Astrocyte (in vitro differentiated cells and primary cell): ENCODE measurements around the gene MAGI1. TPM values are rescaled to one million over a fixed set of nuclear protein-coding genes. Genes with fewer than 3 reads are reported as not detected.

Experiments
- DNase-seq: peaks from one replicate; pipeline ENCODE4 v3.0.0-alpha.2; 2010; ENCODE audit warnings: low read depth
- FAIRE-seq: peaks from 2 replicates; lab custom pipeline; 2011; peaks lifted over from hg19 to GRCh38; lab: Jason Lieb, UNC
- H2AFZ ChIP-seq: 2 replicates; pipeline ENCODE4 v1.6.0; 2012; ENCODE audit warnings: low read depth, low read length, inconsistent platforms
- H3K27ac ChIP-seq: 2 replicates; pipeline ENCODE4 v1.5.1; 2011; ENCODE audit warnings: low read depth, low read length, inconsistent platforms
- H3K27me3 ChIP-seq: 2 replicates; pipeline ENCODE4 v1.6.0; 2011; ENCODE audit warnings: low read length, inconsistent platforms; ENCODE audit not compliant: insufficient read depth
- H3K36me3 ChIP-seq: 2 replicates; pipeline ENCODE4 v1.5.1; 2011; ENCODE audit warnings: low read length, inconsistent platforms; ENCODE audit not compliant: insufficient read depth
- H3K4me1 ChIP-seq: 2 replicates; pipeline ENCODE4 v1.5.1; 2011; ENCODE audit warnings: low read length, inconsistent platforms; ENCODE audit not compliant: insufficient read depth
- H3K4me2 ChIP-seq: 2 replicates; pipeline ENCODE4 v1.6.0; 2012; ENCODE audit warnings: low read length, inconsistent platforms
- H3K4me3 ChIP-seq: 2 replicates; pipeline ENCODE4 v1.5.1; 2011; ENCODE audit warnings: low read depth, mild to moderate bottlenecking, low read length, inconsistent platforms; ENCODE audit not compliant: insufficient read depth
- H3K79me2 ChIP-seq: 2 replicates; pipeline ENCODE4 v1.6.0; 2012; ENCODE audit warnings: mild to moderate bottlenecking, low read length, inconsistent platforms; ENCODE audit not compliant: insufficient read depth
- H3K9ac ChIP-seq: 2 replicates; pipeline ENCODE4 v1.6.0; 2012; ENCODE audit warnings: mild to moderate bottlenecking, low read length, inconsistent platforms
- H3K9me3 ChIP-seq: 2 replicates; pipeline ENCODE4 v1.5.1; 2012; ENCODE audit warnings: low read depth, mild to moderate bottlenecking, low read length, inconsistent platforms; ENCODE audit not compliant: insufficient read depth
- H4K20me1 ChIP-seq: 2 replicates; pipeline ENCODE4 v1.6.0; 2012; ENCODE audit warnings: low read length, inconsistent platforms; ENCODE audit not compliant: insufficient read depth
- H3K27ac Mint-ChIP-seq: one replicate; pipeline ENCODE4 v1.8.0; 2021; ENCODE audit warnings: mild to moderate bottlenecking, mixed read lengths; ENCODE audit not compliant: unreplicated experiment
- H3K27me3 Mint-ChIP-seq: one replicate; pipeline ENCODE4 v1.8.0; 2021; ENCODE audit warnings: low read depth, mixed read lengths; ENCODE audit not compliant: unreplicated experiment
- H3K36me3 Mint-ChIP-seq: one replicate; pipeline ENCODE4 v1.8.0; 2021; ENCODE audit warnings: low read depth, mixed read lengths; ENCODE audit not compliant: unreplicated experiment
- H3K4me1 Mint-ChIP-seq: one replicate; pipeline ENCODE4 v1.8.0; 2021; ENCODE audit warnings: low read depth, mixed read lengths; ENCODE audit not compliant: unreplicated experiment
- H3K4me3 Mint-ChIP-seq: one replicate; pipeline ENCODE4 v1.8.0; 2021; ENCODE audit warnings: mild to moderate bottlenecking, moderate library complexity, mixed read lengths; ENCODE audit not compliant: unreplicated experiment
- H3K9me3 Mint-ChIP-seq: one replicate; pipeline ENCODE4 v1.8.0; 2021; ENCODE audit warnings: mild to moderate bottlenecking, mixed read lengths; ENCODE audit not compliant: unreplicated experiment
- CTCF ChIP-seq: IDR thresholded peaks from 2 replicates; pipeline ENCODE4 v1.5.1; 2011; ENCODE audit warnings: low read depth, mild to moderate bottlenecking, inconsistent platforms, low read length, moderate library complexity; ENCODE audit not compliant: insufficient read depth
- EZH2 ChIP-seq: IDR thresholded peaks from 2 replicates; pipeline ENCODE4 v1.6.1; 2012; ENCODE audit warnings: mild to moderate bottlenecking, low read length, inconsistent platforms; ENCODE audit not compliant: insufficient read depth
- total RNA-seq: library from RNA; stranded (reverse); gene quantifications from 2 replicates; pipeline ENCODE4 v1.2.1, GENCODE V29; 2021

The MAGI1 gene
- total RNA-seq, 1 donor from 2014 or later = 31.8 TPM

GRCh38 chr3:65741540-65741939, 297.2 kb downstream of the MAGI1 start:
- Histone ChIP-seq H3K4me2 (no peak overlapping the region), H3K4me1 (no peaks in the 10 kb centered on the region), H3K27ac (no peak overlapping the region), H3K9ac (no peak overlapping the region), H3K36me3 (no peaks in the 10 kb centered on the region), H3K4me3 (no peak overlapping the region), H3K9me3 (no peaks in the 10 kb centered on the region), H3K79me2 (no peaks in the 10 kb centered on the region), H4K20me1 (no peaks in the 10 kb centered on the region), H2AFZ (no peak overlapping the region), H3K27me3 (no peaks in the 10 kb centered on the region)
- no peaks in the 10 kb centered on the region for H3K9me3 Mint-ChIP-seq
- no peaks in the 10 kb centered on the region for H3K27me3 Mint-ChIP-seq
- DNase-seq (no peak), FAIRE-seq (no peak)
- no peak for TF ChIP-seq CTCF
- no peak for TF ChIP-seq EZH2
- H3K4me3 Mint-ChIP-seq = no peak overlapping the region
- peaks cover 10% of the 10 kb centered on the region for H3K4me1 Mint-ChIP-seq
- H3K27ac Mint-ChIP-seq = no peak overlapping the region
- no peaks in the 10 kb centered on the region for H3K36me3 Mint-ChIP-seq

- TF ChIP-seq EZH2 (no peak), CTCF (no peak)
- Mint-ChIP-seq H3K9me3 (no peaks in the 10 kb centered on the region), H3K27ac (no peak overlapping the region), H3K27me3 (no peaks in the 10 kb centered on the region), H3K4me3 (no peak overlapping the region), H3K4me1 (peaks cover 10% of the 10 kb centered on the region), H3K36me3 (peaks cover under 1% of the 10 kb centered on the region)
- Histone ChIP-seq H3K79me2 (no peaks in the 10 kb centered on the region), H3K4me3 (no peak overlapping the region), H2AFZ (no peak overlapping the region), H3K27me3 (no peaks in the 10 kb centered on the region), H4K20me1 (no peaks in the 10 kb centered on the region), H3K9me3 (no peaks in the 10 kb centered on the region), H3K4me1 (no peaks in the 10 kb centered on the region), H3K27ac (no peak overlapping the region), H3K4me2 (no peak overlapping the region), H3K36me3 (no peaks in the 10 kb centered on the region), H3K9ac (no peak overlapping the region)
- no peak for DNase-seq
- peak; percentile 45 for FAIRE-seq
Observed at GRCh38 chr3:65739901-65740541, 298.7 kb downstream of the MAGI1 start.

GRCh38 chr3:65734792-65735191, 303.9 kb downstream of the MAGI1 start:
- H3K36me3 Mint-ChIP-seq = peaks cover 2% of the 10 kb centered on the region
- peaks cover 4% of the 10 kb centered on the region for H3K4me1 ChIP-seq
- no peaks in the 10 kb centered on the region for H3K27me3 ChIP-seq
- H3K4me1 Mint-ChIP-seq = peaks cover 12% of the 10 kb centered on the region
- no peak overlapping the region for H3K27ac ChIP-seq
- no peaks in the 10 kb centered on the region for H3K9me3 ChIP-seq
- TF ChIP-seq EZH2 (no peak), CTCF (no peak)
- no peak overlapping the region for H3K4me2 ChIP-seq
- DNase-seq (no peak), FAIRE-seq (no peak)
- no peaks in the 10 kb centered on the region for H3K36me3 ChIP-seq
- no peak overlapping the region for H3K4me3 ChIP-seq
- no peaks in the 10 kb centered on the region for H3K27me3 Mint-ChIP-seq
- no peak overlapping the region for H3K27ac Mint-ChIP-seq
- H3K9ac ChIP-seq = no peak overlapping the region
- H3K4me3 Mint-ChIP-seq = no peak overlapping the region
- H4K20me1 ChIP-seq = peaks cover 11% of the 10 kb centered on the region
- no peak overlapping the region for H2AFZ ChIP-seq
- no peaks in the 10 kb centered on the region for H3K9me3 Mint-ChIP-seq
- no peaks in the 10 kb centered on the region for H3K79me2 ChIP-seq
